Activated CD4-positive, CD25-positive, alpha-beta regulatory T cell (primary cell): ENCODE results near the gene ABCC3.

ENCODE experiments used
- DNase-seq, 4 experiments: peaks; one replicate each; lab custom pipeline; 2025; lab: John Stamatoyannopoulos, UW

ABCC3 gene

GRCh38 chr17:50737118-50737698 lies 102.5 kb downstream of the ABCC3 start:
- no peak for DNase-seq

GRCh38 chr17:50739098-50739497 lies 104.4 kb downstream of the ABCC3 start:
- DNase-seq, result no peak
